ENCODE results near the gene PHLDB3. TPM values are rescaled to one million over a fixed set of nuclear protein-coding genes. Genes with fewer than 3 reads are reported as not detected.
"Not testable (repeated sequence)": the region's sequence is repeated elsewhere in the genome, so short reads cannot be mapped to it uniquely, and the experiment has no call there.

The PHLDB3 gene
- total RNA-seq, 4 donors from 2014 or later: 10.3 to 16.2 (median 12.6) TPM

GRCh38 chr19:43524922-43525835 is 20.6 kb upstream of the PHLDB3 start:
- peaks cover 0 to 8% (median 5%) of the 10 kb centered on the region in 4 donors for H3K36me3 ChIP-seq
- H3K27me3 ChIP-seq: no peaks in the 10 kb centered on the region
- H3K27ac ChIP-seq (replicated peaks in 1 of 4): peak overlapping the region; percentile 86 to 94 (median 88)
- 18% methylated on average over 9 of the region's 12 CpGs for WGBS
- H3K4me1 ChIP-seq: peaks cover 23 to 47% (median 36%) of the 10 kb centered on the region in 4 donors
- DNase-seq (ENCODE audit: extremely low spot score): no peak
- H3K9me3 ChIP-seq: no peaks in the 10 kb centered on the region
- TF ChIP-seq POLR2AphosphoS5 (IDR thresholded peaks at IDR 0.05): peak; percentile 61 to 63
- TF ChIP-seq EP300 (IDR thresholded peaks at IDR 0.05): no peak
- no peak for TF ChIP-seq POLR2A (IDR thresholded peaks at IDR 0.05; ENCODE audit: low read depth)
- peak overlapping the region; percentile 68 to 97 (median 88) for H3K4me3 ChIP-seq
- intact Hi-C loops (cut with DNase I): no loop called here

- H3K36me3 ChIP-seq; H3K4me3 ChIP-seq; DNase-seq (ENCODE audit: extremely low spot score); intact Hi-C loops (cut with DNase I); H3K27me3 ChIP-seq; H3K9me3 ChIP-seq; H3K27ac ChIP-seq (replicated peaks in 1 of 4): not testable (repeated sequence)
- H3K4me1 ChIP-seq: peaks cover 25 to 55% (median 42%) of the 10 kb centered on the region in 4 donors
- 98% methylated on average over 8 of the region's 8 CpGs for WGBS
Measured at GRCh38 chr19:43523696-43524095, 19.1 kb upstream of the PHLDB3 start.

GRCh38 chr19:43522929-43523328 is 18.4 kb upstream of the PHLDB3 start:
- TF ChIP-seq POLR2AphosphoS5 (IDR thresholded peaks at IDR 0.05) (no peak), CTCF (IDR thresholded peaks at IDR 0.05) (no peak), POLR2A (IDR thresholded peaks at IDR 0.05; ENCODE audit: low read depth) (no peak), EP300 (IDR thresholded peaks at IDR 0.05) (no peak)
- 87% methylated on average over 5 of the region's 5 CpGs for WGBS
- no peak for DNase-seq (ENCODE audit: extremely low spot score)
- no peak overlapping the region for H3K4me3 ChIP-seq
- H3K27me3 ChIP-seq: no peaks in the 10 kb centered on the region
- intact Hi-C loops (cut with DNase I): no loop called here
- H3K4me1 ChIP-seq: peaks cover 25 to 50% (median 39%) of the 10 kb centered on the region in 4 donors
- H3K36me3 ChIP-seq: peaks cover 0 to 9% (median 5%) of the 10 kb centered on the region in 4 donors
- no peak overlapping the region for H3K27ac ChIP-seq (replicated peaks in 1 of 4)
- no peaks in the 10 kb centered on the region for H3K9me3 ChIP-seq

GRCh38 chr19:43519436-43520088 is 15.0 kb upstream of the PHLDB3 start:
- H3K4me3 ChIP-seq: no peak overlapping the region
- no peak for DNase-seq (ENCODE audit: extremely low spot score)
- H3K27ac ChIP-seq (replicated peaks in 1 of 4): no peak overlapping the region
- H3K4me1 ChIP-seq: peaks cover 4 to 24% (median 12%) of the 10 kb centered on the region in 4 donors
- intact Hi-C loops (cut with DNase I): loop anchor here (1.0 kb wide), 1 partner anchor 72 kb away; no protein-coding TSS in a partner anchor
- WGBS: 48% methylated on average over 10 of the region's 10 CpGs
- TF ChIP-seq POLR2A (IDR thresholded peaks at IDR 0.05; ENCODE audit: low read depth) (no peak), POLR2AphosphoS5 (IDR thresholded peaks at IDR 0.05) (peak in 1 of 2 donors; percentile 17), CTCF (IDR thresholded peaks at IDR 0.05) (peak; percentile 86 to 88 (median 87))
- H3K27me3 ChIP-seq: no peaks in the 10 kb centered on the region
- peaks cover under 1 to 15% (median 5%) of the 10 kb centered on the region in 4 donors for H3K36me3 ChIP-seq
- H3K9me3 ChIP-seq: no peaks in the 10 kb centered on the region

- peaks cover 4 to 19% (median 7%) of the 10 kb centered on the region in 4 donors for H3K36me3 ChIP-seq
- no peaks in the 10 kb centered on the region for H3K9me3 ChIP-seq
- no peak overlapping the region for H3K4me3 ChIP-seq
- H3K27ac ChIP-seq (replicated peaks in 1 of 4): no peak overlapping the region
- H3K4me1 ChIP-seq: peaks cover 2 to 8% (median 7%) of the 10 kb centered on the region in 4 donors
- intact Hi-C loops (cut with DNase I): no loop called here
- H3K27me3 ChIP-seq: no peaks in the 10 kb centered on the region
- TF ChIP-seq EP300 (IDR thresholded peaks at IDR 0.05) (no peak), POLR2AphosphoS5 (IDR thresholded peaks at IDR 0.05) (no peak), POLR2A (IDR thresholded peaks at IDR 0.05; ENCODE audit: low read depth) (no peak), CTCF (IDR thresholded peaks at IDR 0.05) (no peak)
- no peak for DNase-seq (ENCODE audit: extremely low spot score)
- WGBS: 77% methylated on average over 4 of the region's 4 CpGs
Measured at GRCh38 chr19:43518051-43518450, 13.5 kb upstream of the PHLDB3 start.

GRCh38 chr19:43512399-43512798 is 7.9 kb upstream of the PHLDB3 start:
- DNase-seq (ENCODE audit: extremely low spot score); intact Hi-C loops (cut with DNase I); H3K27me3 ChIP-seq; H3K4me1 ChIP-seq; H3K27ac ChIP-seq (replicated peaks in 1 of 4); H3K4me3 ChIP-seq; H3K9me3 ChIP-seq: not testable (repeated sequence)
- H3K36me3 ChIP-seq: peaks cover 15 to 52% (median 32%) of the 10 kb centered on the region in 4 donors
